ENCODE measurements around the gene KRTAP13-4. TPM values are rescaled to one million over a fixed set of nuclear protein-coding genes. Genes with fewer than 3 reads are reported as not detected.

The KRTAP13-4 gene, protein sequence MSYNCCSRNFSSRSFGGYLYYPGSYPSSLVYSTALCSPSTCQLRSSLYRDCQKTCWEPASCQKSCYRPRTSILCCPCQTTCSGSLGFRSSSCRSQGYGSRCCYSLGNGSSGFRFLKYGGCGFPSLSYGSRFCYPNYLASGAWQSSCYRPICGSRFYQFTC
- not detected for total RNA-seq

GRCh38 chr21:30430170-30430655 is at the start of gene KRTAP13-4:
TSS of gene KRTAP13-4 (plus strand) at chr21:30430220. CDS start at chr21:30430276, 56 bp downstream.
- no peak for DNase-seq (ENCODE audit: low read depth in 2 of 3, low spot score in 2 of 3)

GRCh38 chr21:30382201-30382600 is 47.8 kb upstream of the KRTAP13-4 start:
- no peak for DNase-seq (ENCODE audit: low read depth in 2 of 3, low spot score in 2 of 3)

DNA sequence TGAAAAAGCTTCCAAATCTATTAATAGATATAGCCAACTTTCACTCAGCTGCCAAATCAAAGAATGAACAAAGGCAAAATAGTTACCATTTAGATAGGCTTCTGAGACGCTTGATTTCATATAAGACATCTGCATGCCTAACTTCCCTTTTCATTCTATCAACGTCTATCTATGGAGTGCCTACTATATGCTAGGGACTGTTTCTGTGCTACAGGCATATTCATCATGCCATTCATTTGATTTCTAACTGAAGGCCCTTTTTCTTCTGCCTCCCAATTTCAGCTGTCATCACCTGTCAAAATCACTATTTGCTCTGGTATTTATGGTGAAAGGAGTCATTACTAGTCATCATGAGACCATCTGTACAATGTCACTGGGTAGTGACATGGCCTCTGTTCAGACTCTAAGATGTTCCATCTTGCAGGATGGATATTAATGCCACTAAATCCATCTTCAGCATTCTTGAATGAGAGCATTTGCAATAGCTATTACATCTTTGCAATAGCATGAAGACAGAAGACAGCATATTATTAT is 38.5 kb upstream of the KRTAP13-4 start:
- no peak for DNase-seq (ENCODE audit: low read depth in 2 of 3, low spot score in 2 of 3)

GRCh38 chr21:30395731-30396130 is 34.3 kb upstream of the KRTAP13-4 start, which contains the start of gene KRTAP13-1:
TSS of gene KRTAP13-1 (plus strand) at chr21:30396031. CDS start at chr21:30396087, 56 bp downstream.
- DNase-seq (ENCODE audit: low read depth in 2 of 3, low spot score in 2 of 3), result no peak

GRCh38 chr21:30408782-30409494 is 21.1 kb upstream of the KRTAP13-4 start:
- DNase-seq (ENCODE audit: low read depth in 2 of 3, low spot score in 2 of 3), result peak in 2 of 3 donors; percentile 21 to 22

DNA sequence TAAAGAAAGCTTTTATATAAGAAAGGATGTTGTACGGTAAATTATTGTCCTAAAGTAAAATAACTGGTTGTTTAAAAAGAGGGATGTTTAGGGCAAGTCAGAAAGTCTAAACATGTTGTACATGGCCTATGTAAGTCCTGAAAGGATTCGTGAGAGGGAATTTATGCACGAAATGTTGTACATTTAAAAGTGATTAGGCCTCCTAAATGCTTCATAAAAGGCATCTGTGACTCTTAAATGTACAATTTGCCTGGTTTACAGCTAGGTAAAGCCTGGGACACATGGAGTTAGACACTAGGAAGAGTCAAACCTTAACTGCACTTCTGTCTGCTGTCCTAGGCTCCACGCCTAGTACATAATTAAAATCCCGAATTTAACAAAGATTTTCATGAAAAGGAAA is 14.0 kb upstream of the KRTAP13-4 start:
- DNase-seq (ENCODE audit: low read depth in 2 of 3, low spot score in 2 of 3), result no peak

DNA sequence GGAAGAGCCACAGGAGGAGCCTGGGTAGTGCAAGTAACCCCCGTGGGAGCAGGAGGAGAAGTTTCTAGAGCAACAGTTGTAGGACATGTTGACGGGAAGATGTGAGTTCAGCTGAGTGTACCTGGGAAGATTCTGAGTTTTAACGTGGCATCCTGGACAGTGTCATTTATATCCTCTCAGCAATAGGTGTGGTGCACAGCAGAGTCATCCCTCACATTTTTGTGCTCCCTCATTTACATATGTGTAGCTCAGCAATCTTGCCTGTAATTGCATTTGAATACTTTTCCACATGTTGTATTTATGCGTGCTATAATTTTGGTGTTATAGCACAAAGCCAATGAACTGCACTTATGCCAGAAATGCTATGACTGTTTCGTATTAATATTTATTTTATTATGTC is 4.2 kb upstream of the KRTAP13-4 start, which contains the start of gene KRTAP13-3:
Gene KRTAP13-3, minus strand, starts transcription at position 101 of the 400 bp plus-strand sequence. Its CDS starts 14 bp downstream, at position 87.
- no peak for DNase-seq (ENCODE audit: low read depth in 2 of 3, low spot score in 2 of 3)

- no peak for DNase-seq (ENCODE audit: low read depth in 2 of 3, low spot score in 2 of 3)
Observed at GRCh38 chr21:30426731-30427130, 3.3 kb upstream of the KRTAP13-4 start.

DNA sequence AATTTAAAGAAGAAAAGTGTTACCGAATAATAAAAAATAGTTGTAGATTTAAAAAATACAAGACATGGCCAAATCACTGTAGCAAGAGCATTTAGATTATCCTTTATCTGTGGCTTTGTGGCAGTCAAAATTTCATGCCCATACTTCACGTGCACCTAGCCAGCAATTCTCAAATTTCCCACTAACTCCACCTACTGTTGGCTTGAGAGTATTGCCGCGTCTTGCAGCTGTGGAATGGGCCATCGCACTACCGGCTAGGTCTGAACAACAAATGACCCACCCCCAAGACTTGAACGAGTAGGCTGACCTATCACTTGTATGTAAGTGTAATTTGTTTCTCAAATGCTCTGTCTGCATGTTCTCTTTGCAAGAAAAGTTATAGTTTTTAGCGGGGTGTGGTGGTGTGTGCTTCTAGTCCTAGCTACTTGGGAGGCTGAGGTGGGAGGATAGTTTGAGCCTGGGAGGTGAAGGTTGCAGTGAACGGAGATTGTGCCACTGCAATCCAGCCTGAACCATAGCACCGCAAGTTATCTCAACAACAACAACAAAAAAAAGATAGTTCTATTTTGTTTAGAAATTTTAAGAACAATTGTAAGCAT is 4.1 kb downstream of the KRTAP13-4 start:
- peak in 2 of 3 donors; percentile 3 to 38 for DNase-seq (ENCODE audit: low read depth in 2 of 3, low spot score in 2 of 3)

GRCh38 chr21:30437010-30437565 is 7.1 kb downstream of the KRTAP13-4 start:
- DNase-seq (ENCODE audit: low read depth in 2 of 3, low spot score in 2 of 3), result no peak

DNA sequence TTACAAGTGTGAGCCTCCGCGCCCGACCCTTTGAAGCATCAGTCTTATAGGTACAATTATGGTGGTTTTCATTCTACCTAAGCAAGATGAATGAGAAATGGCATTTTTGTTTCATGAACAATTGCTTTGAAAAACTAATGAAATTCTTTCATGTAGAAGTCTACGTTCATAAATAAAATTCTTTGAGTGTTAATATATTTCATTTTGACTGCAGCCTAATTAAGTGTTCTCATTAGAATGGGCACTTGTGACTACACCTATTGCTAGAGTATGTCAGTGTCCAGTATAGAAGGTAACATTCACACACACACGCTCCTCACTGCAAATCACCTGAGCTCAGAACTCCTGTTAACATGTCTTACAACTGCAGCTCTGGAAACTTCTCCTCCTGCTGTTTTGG is 10.0 kb downstream of the KRTAP13-4 start, which contains the start of gene KRTAP15-1:
Gene KRTAP15-1, plus strand, starts transcription at position 301 of the 400 bp plus-strand sequence. Its CDS starts 53 bp downstream, at position 354.
- no peak for DNase-seq (ENCODE audit: low read depth in 2 of 3, low spot score in 2 of 3)

- DNase-seq (ENCODE audit: low read depth in 2 of 3, low spot score in 2 of 3), result no peak
Observed at GRCh38 chr21:30443226-30443625, 13.2 kb downstream of the KRTAP13-4 start.

DNA sequence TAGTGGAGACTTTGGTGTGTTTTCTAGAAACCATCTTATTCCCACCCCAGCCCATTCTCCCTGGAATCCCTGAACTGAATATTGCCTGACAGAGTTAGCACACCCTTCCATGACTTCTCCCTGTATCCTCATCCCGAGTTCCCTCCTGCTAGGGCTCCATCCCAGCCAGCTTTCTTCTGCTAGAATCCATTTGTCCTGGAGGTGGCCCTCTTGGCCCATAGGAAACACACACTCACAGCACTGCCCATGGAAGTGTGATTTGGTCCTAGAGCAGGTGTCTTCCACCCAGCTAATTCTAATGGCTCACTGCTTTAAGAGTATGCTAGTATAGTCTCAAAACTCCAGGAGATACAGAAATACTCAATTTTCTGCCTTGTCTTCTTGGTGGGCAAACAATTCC is 14.2 kb downstream of the KRTAP13-4 start:
- no peak for DNase-seq (ENCODE audit: low read depth in 2 of 3, low spot score in 2 of 3)

GRCh38 chr21:30447056-30447455 is 17.0 kb downstream of the KRTAP13-4 start:
- DNase-seq (ENCODE audit: low read depth in 2 of 3, low spot score in 2 of 3), result no peak

DNA sequence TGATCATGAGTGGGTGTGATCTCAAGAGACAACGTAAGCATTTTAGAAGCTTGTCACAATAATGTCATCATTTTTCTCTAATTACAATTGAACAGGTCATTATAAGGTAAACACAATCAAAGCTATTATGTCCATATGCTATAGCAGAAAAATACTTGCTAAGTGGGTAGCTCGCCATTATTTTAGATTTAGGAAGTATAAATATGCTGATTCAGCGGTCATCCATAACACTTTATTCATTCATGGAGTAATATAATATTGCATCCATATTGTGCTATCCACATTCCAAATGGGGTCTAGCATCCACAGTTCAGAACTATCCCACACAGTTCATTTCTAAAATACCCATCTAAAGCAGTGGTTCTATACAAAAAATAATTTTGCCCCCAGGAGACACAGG is 18.5 kb downstream of the KRTAP13-4 start:
- no peak for DNase-seq (ENCODE audit: low read depth in 2 of 3, low spot score in 2 of 3)

GRCh38 chr21:30463713-30464112 is 33.7 kb downstream of the KRTAP13-4 start:
- no peak for DNase-seq (ENCODE audit: low read depth in 2 of 3, low spot score in 2 of 3)

DNA sequence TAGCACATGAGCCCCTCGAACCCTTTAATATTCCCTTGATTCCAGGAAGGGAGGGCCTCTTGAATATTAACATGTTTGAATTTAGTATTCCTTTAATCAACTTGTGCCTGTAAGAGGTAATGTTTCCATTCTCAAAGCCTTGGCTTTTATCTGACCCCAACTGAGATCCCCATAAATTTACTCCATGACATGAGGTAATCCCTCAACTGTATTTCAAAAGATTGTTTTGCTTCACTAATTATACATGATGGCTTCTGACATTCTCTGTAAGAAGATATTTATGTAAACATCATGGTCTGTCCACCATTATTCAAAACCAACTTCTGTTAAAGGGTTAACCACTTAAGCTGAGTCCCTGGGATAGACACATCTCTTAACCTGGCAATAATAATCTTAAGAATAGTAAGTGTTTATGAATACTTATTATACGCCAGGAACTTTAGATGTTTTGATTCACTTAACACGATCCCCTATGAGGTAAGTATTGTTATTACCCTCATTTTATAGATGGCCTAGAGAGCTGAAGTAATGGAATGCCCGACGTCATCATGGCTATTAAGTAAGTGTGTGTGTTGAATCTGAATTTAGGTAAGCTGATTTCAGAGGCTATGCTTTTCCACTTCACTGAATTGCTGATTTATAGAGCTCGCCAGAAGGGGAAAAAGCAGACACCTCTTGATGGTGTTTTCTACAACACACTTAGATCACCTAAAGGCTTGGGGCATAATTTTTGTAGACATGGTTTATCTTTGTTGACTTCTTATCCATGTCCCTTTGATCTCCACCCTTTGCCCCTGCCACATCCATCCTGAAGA is 39.1 kb downstream of the KRTAP13-4 start:
- no peak for DNase-seq (ENCODE audit: low read depth in 2 of 3, low spot score in 2 of 3)

- no peak for DNase-seq (ENCODE audit: low read depth in 2 of 3, low spot score in 2 of 3)
Observed at GRCh38 chr21:30478004-30478403, 48.0 kb downstream of the KRTAP13-4 start.

DNA sequence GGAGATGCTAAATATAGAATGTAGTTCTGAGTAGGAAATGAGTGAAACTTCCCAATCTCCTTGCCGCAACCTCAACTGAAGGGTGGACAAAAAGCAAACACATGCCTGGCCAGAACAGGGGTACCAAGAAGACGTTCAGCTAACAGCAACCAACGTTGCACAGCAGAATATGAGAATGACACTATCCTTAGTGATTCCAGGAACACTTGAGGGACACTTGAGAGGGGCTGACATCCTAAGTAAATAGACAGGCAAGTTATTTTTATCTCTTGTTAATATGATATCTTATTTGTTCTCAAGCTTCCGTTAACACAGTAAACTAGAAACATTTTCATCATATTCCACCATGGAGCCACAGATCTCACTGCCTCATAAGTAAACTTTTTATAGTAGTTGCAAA is 49.2 kb downstream of the KRTAP13-4 start:
- DNase-seq (ENCODE audit: low read depth in 2 of 3, low spot score in 2 of 3), result no peak

DNA sequence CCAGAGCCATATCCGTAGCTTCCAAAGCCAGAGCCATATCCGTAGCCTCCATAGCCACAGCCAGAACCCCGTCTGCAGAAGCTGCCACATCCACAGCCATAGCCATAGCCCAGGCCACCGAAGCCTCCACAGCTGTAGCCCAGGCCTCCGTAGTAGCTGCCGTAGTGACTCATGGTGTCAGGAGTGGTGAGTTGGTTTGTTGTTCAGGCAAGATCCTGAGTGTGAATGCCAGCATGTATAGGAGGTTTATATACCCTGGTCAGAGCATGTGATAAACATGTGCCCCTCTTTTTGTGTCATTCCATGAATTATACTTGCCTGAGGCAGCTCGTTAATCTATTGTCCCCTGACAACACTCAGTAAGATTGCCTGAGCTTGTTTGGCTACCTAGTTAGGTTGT is 50.1 kb downstream of the KRTAP13-4 start, which contains the start of gene KRTAP19-1:
Gene KRTAP19-1, minus strand, starts transcription at position 223 of the 400 bp plus-strand sequence. Its CDS starts 50 bp downstream, at position 173.
- DNase-seq (ENCODE audit: low read depth in 2 of 3, low spot score in 2 of 3), result no peak
